Measurements from ENCODE around the gene RAB1B.

GRCh38 chr11:66324664-66325063 lies 56.2 kb downstream of the RAB1B start:
- no peak for TF ChIP-seq ISL1 (CRISPR knock-in tag; IDR thresholded peaks at IDR 0.05)
- no peak for TF ChIP-seq OSR1 (CRISPR knock-in tag; IDR thresholded peaks at IDR 0.05)
- TF ChIP-seq, protein P1, sequence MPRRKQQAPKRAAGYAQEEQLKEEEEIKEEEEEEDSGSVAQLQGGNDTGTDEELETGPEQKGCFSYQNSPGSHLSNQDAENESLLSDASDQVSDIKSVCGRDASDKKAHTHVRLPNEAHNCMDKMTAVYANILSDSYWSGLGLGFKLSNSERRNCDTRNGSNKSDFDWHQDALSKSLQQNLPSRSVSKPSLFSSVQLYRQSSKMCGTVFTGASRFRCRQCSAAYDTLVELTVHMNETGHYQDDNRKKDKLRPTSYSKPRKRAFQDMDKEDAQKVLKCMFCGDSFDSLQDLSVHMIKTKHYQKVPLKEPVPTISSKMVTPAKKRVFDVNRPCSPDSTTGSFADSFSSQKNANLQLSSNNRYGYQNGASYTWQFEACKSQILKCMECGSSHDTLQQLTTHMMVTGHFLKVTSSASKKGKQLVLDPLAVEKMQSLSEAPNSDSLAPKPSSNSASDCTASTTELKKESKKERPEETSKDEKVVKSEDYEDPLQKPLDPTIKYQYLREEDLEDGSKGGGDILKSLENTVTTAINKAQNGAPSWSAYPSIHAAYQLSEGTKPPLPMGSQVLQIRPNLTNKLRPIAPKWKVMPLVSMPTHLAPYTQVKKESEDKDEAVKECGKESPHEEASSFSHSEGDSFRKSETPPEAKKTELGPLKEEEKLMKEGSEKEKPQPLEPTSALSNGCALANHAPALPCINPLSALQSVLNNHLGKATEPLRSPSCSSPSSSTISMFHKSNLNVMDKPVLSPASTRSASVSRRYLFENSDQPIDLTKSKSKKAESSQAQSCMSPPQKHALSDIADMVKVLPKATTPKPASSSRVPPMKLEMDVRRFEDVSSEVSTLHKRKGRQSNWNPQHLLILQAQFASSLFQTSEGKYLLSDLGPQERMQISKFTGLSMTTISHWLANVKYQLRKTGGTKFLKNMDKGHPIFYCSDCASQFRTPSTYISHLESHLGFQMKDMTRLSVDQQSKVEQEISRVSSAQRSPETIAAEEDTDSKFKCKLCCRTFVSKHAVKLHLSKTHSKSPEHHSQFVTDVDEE (CRISPR knock-in tag; IDR thresholded peaks at IDR 0.05): no peak
- TF ChIP-seq, protein P2, sequence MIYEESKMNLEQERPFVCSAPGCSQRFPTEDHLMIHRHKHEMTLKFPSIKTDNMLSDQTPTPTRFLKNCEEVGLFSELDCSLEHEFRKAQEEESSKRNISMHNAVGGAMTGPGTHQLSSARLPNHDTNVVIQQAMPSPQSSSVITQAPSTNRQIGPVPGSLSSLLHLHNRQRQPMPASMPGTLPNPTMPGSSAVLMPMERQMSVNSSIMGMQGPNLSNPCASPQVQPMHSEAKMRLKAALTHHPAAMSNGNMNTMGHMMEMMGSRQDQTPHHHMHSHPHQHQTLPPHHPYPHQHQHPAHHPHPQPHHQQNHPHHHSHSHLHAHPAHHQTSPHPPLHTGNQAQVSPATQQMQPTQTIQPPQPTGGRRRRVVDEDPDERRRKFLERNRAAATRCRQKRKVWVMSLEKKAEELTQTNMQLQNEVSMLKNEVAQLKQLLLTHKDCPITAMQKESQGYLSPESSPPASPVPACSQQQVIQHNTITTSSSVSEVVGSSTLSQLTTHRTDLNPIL (CRISPR knock-in tag; IDR thresholded peaks at IDR 0.05; ENCODE audit: low read depth): no peak
- TF ChIP-seq TOX (CRISPR knock-in tag; IDR thresholded peaks at IDR 0.05; ENCODE audit: borderline replicate concordance): no peak

All from SK-N-SH treated with all-trans-retinoic acid at 6 μM for 48 hours (cell line).